ENCODE data around the gene MRM2.

The MRM2 gene

DNA sequence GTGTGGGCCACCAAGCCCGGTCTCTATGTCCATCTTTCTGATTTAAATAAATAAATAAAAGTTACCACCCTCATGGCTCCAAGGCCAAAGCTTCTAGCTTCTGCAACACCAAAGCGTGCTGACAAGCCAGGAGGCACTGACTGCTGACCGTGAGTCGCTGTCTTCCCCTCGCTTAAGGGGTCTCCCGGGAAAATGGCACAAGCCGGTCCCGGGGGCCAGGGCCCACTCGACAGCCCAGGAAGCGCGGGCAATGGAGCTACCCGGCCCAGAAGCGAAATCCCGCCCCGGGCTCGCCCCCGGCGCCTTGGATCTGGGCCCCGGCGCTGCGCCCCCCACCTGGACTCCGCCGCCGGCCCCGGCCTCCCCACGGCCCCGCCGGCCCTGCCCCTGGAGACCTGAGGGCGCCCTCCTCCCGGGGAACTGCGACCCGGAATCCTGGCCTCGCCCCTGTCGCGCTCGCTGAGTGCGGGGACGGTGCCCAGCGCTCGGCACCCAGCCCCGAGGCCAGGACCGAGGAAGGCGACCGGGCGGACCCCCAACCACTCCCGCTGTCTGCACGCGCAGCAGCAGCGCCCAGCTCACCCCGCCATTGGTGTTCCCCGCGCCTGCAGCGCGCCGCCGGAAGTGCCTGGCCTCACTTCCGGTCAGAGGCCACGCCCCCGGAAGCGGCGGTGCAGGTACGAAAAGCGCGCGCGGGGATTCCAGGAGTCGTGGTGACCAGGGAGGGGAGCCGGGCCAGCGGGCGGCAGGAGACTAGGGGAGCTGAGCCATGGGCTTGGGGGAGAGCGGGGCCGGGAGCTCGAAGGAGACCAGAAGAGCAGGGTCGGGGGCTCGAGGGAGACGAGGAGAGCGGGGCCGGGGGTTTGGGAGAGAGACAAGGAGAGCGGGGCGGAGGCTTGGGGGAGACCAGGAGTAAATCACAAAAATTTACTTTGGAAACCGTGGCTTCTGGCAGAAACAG lies at the start of gene MRM2, which contains the start of gene NUDT1:
TSS of gene MRM2 (minus strand) at position 626 of the 961 bp plus-strand sequence. CDS start at position 590, 36 bp downstream.
TSS of gene NUDT1 (plus strand) at position 647 of the 961 bp plus-strand sequence. CDS start 2,349 bp downstream, outside the sequence.
- no peak for TF ChIP-seq ZFX (IDR thresholded peaks at IDR 0.05; ENCODE audit: borderline replicate concordance)
- no peak; the same call in 1 of the 2 replicates for TF ChIP-seq CTCF (IDR thresholded peaks at IDR 0.05)

GRCh38 chr7:2290877-2291276 lies 48.9 kb upstream of the MRM2 start:
- TF ChIP-seq CTCF (IDR thresholded peaks at IDR 0.05) (no peak), ZFX (IDR thresholded peaks at IDR 0.05; ENCODE audit: borderline replicate concordance) (no peak)

More for the DNA sequence above, at the start of gene MRM2, which contains the start of gene NUDT1:
- peak within 1 kb of the TSS; percentile 77 for H3K27ac ChIP-seq

DNA sequence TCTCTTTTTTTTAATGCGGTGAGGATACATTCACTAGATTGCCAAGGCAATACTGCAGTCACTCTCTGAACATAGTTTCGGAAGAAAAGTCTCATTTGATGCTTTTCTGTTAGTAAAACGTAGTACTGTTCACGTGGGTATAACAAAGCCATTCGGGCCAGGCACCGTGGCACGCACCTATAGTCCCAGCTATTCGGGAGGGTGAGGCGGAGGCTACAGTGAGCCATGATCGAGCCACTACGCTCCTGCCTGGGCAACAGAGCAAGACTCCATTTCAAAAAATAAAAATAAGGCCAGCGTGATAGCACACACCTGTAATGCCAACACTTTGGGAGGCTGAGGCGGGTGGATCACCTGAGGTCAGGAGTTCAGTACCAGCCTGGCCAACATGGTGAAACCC lies 47.6 kb upstream of the MRM2 start:
- H3K27ac ChIP-seq, result no peak overlapping the region
- no peak for TF ChIP-seq CTCF (IDR thresholded peaks at IDR 0.05)
- no peak for TF ChIP-seq ZFX (IDR thresholded peaks at IDR 0.05; ENCODE audit: borderline replicate concordance)

More at GRCh38 chr7:2290877-2291276, 48.9 kb upstream of the MRM2 start:
- no peak overlapping the region for H3K27ac ChIP-seq

GRCh38 chr7:2289111-2289586 lies 47.1 kb upstream of the MRM2 start:
- TF ChIP-seq ZFX (IDR thresholded peaks at IDR 0.05; ENCODE audit: borderline replicate concordance) (no peak), CTCF (IDR thresholded peaks at IDR 0.05) (no peak)
- H3K27ac ChIP-seq, result no peak overlapping the region

DNA sequence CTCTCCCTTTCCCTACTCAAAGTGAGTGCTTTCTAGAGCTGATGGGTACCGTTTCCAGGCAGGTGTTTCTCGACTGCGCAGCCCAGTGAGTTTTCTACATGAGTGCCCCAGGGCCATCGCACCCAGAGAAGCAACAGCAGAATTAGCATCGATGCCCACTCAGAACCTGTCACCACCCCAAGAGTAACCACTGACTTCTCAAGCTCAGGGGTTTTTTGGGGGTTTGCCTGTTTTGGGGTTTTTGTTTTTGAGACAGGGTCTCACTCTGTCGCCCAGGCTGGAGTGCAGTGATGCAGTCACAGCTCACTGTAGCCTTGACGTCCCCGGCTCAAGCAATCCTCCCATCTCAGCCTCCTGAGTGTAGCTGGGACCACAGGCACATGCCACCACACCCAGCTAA lies 46.5 kb upstream of the MRM2 start:
- TF ChIP-seq CTCF (IDR thresholded peaks at IDR 0.05), result no peak
- TF ChIP-seq ZFX (IDR thresholded peaks at IDR 0.05; ENCODE audit: borderline replicate concordance), result no peak
- no peak overlapping the region for H3K27ac ChIP-seq

- TF ChIP-seq ZFX (IDR thresholded peaks at IDR 0.05; ENCODE audit: borderline replicate concordance) (no peak), CTCF (IDR thresholded peaks at IDR 0.05) (no peak)
- H3K27ac ChIP-seq, result no peak overlapping the region
These were observed 45.7 kb upstream of the MRM2 start for GRCh38 chr7:2287745-2288144.

- TF ChIP-seq ZFX (IDR thresholded peaks at IDR 0.05; ENCODE audit: borderline replicate concordance) (no peak), CTCF (IDR thresholded peaks at IDR 0.05) (no peak)
- H3K27ac ChIP-seq, result no peak overlapping the region
These were observed 41.1 kb upstream of the MRM2 start for GRCh38 chr7:2283074-2283473.
